Mucosa of descending colon (tissue), 3 donors: ENCODE results near the gene DACH1. TPM values are rescaled to one million over a fixed set of nuclear protein-coding genes. Genes with fewer than 3 reads are reported as not detected.

Experiments
- ATAC-seq: fragments of 200-7000 bp; cut with Tn5 transposase; one replicate; pipeline ENCODE4 v1.9.1; 2020; ENCODE audit warnings: mild to moderate bottlenecking, moderate library complexity
- DNase-seq, 3 donors: peaks; one replicate each; pipeline ENCODE4 v3.0.0-alpha.2; 2020
- H3K36me3 ChIP-seq: fragments of 200-600 bp; one replicate; pipeline ENCODE4 v1.8.0; 2021; ENCODE audit warnings: low read depth, mild to moderate bottlenecking
- H3K4me1 ChIP-seq: fragments of 200-600 bp; one replicate; pipeline ENCODE4 v1.8.0; 2021; ENCODE audit warnings: low read depth, mild to moderate bottlenecking
- H3K4me3 ChIP-seq: fragments of 200-600 bp; one replicate; pipeline ENCODE4 v1.8.0; 2021; ENCODE audit warnings: mild to moderate bottlenecking
- H3K9me3 ChIP-seq: fragments of 200-600 bp; one replicate; pipeline ENCODE4 v1.8.0; 2021; ENCODE audit warnings: mild to moderate bottlenecking
- intact Hi-C, 2 donors: fragments of 100-400 bp; cut with DNase I in 1 of 2; cut with micrococcal nuclease in 1 of 2; formaldehyde crosslinking; loops; one replicate each; pipeline versions ENCODE4 v1.11.0 to v1.11.1; 2022; cut with DNase I, micrococcal nuclease
- total RNA-seq, 3 donors: library from RNA; stranded (reverse); fragmentation: NEBNext Ultra II Directional in 2 of 3; extraction: Animal tissue kit (Norgen Biotek cat#: 25700) in 2 of 3; gene quantifications; one replicate each; pipeline versions ENCODE4 v1.2.1 to v1.2.4, GENCODE V29; 2021 to 2023
- TF ChIP-seq, protein P1 (sequence below): fragments of 200-600 bp; IDR thresholded peaks from one replicate; pipeline ENCODE4 v1.8.0; 2022; ENCODE audit warnings: antibody characterized with exemption, mild to moderate bottlenecking
- donor health status: DM: no; HTN: no; CAD: no; lungs with moderate emphysema.
- donor health status: DM: no; HTN: no; CAD: no.
- donor health status: DM: no; HTN: yes; CAD: no.

The DACH1 gene
- total RNA-seq, 3 donors from 2014 or later, result 3.2 to 6.5 (median 6.4) TPM

DNA sequence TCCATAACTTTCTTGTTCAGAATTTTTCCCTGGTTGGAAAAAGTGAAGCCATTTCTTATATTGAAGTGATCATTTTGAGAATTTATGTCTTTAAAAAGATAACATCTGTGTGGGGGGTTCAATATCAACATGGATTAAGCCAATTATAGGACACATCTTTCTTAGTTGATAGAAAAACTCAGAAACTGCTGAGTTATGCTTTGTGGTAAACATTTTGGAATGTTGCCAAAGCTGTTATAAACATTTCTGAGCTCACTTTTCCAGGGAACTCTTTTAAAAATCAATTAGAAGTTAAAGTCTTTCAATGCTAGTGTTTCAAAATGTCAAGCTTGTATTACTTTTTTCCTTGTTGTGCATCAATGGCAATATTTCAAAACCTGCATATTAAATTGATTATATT is 248.8 kb downstream of the DACH1 start:
- H3K36me3 ChIP-seq, result no peaks in the 10 kb centered on the region
- intact Hi-C loops, result no loop called here
- TF ChIP-seq, protein P1, sequence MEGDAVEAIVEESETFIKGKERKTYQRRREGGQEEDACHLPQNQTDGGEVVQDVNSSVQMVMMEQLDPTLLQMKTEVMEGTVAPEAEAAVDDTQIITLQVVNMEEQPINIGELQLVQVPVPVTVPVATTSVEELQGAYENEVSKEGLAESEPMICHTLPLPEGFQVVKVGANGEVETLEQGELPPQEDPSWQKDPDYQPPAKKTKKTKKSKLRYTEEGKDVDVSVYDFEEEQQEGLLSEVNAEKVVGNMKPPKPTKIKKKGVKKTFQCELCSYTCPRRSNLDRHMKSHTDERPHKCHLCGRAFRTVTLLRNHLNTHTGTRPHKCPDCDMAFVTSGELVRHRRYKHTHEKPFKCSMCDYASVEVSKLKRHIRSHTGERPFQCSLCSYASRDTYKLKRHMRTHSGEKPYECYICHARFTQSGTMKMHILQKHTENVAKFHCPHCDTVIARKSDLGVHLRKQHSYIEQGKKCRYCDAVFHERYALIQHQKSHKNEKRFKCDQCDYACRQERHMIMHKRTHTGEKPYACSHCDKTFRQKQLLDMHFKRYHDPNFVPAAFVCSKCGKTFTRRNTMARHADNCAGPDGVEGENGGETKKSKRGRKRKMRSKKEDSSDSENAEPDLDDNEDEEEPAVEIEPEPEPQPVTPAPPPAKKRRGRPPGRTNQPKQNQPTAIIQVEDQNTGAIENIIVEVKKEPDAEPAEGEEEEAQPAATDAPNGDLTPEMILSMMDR, result no peak

DNA sequence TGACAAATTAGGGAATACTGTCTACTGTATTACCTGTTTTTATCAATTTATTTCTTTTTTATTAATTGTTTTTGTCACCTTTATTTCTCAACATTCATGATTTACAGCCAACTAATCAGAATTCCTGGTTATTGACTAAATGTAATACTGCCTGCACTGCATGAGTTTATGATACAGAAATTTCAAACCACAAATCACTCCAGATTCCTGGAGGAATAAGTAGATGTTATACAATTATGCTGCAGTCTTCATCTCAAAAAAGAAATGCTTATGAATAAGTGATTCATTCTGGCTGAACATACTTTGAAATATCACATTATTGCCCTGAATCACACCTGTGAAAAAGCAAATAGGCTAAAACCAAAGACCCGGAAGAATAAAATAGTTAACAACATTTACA is 249.7 kb downstream of the DACH1 start:
- Histone ChIP-seq H3K4me1 (no peaks in the 10 kb centered on the region), H3K4me3 (no peak overlapping the region), H3K36me3 (no peaks in the 10 kb centered on the region), H3K9me3 (no peaks in the 10 kb centered on the region)
- TF ChIP-seq, protein P1, result no peak
- no peak for DNase-seq
- ATAC-seq, result peak; percentile 11
- intact Hi-C loops, result no loop called here

More for the DNA sequence above, 248.8 kb downstream of the DACH1 start:
- DNase-seq (no peak), ATAC-seq (no peak)
- H3K4me1 ChIP-seq, result no peaks in the 10 kb centered on the region
- no peaks in the 10 kb centered on the region for H3K9me3 ChIP-seq
- H3K4me3 ChIP-seq, result no peak overlapping the region

DNA sequence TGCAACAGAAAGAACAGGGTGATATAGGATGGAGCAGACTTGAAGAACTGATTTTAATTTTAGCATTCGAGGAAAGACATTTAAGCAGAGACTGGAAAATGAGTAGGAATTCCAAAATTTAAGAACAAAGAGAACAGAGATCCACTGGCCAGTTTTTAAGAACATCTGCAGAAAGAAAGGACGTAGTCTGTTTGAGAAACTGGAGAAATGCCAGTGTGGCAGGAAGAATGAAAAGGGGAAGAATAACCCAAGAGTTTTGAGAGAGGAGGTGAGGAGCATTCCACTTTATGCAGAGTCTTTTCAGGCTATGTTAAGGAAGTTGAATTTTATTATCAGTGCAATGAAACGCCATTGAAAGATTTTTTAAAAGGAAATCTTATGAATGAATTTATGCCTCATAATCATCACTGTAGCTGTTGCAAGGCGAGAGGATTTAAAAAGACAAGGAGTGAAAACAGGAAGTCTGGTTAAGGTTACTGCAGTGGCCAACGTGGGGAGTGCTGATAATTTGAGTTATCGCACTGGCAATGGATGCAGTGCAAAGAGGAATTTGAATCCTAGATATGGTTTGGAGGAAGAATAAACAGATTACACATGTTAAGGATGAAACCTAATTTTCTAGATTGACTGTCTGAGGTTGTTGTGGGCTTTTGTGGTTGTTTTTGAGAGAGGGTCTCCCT is 253.8 kb downstream of the DACH1 start:
- intact Hi-C loops, result no loop called here
- no peaks in the 10 kb centered on the region for H3K4me1 ChIP-seq
- no peak overlapping the region for H3K4me3 ChIP-seq
- TF ChIP-seq, protein P1, result no peak
- no peaks in the 10 kb centered on the region for H3K9me3 ChIP-seq
- no peak for DNase-seq
- no peak for ATAC-seq
- no peaks in the 10 kb centered on the region for H3K36me3 ChIP-seq

DNA sequence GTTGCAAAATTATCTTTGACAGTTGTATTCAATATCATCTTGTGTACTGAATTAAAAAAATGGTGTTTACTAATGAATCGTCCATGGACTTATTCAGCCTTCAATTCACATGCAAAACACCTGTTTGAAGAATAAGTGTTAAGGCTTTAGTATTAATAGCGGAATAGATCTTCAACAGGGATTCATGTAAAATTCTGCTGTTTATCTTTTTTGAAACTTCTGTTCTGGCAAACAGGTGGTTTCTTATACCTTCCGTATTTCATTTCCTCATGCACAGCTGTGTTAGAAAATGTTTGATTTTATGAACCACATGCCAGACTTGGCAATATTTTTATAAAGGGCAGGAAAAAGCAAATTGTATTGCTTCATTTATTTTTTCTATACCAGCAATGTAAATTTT is 255.7 kb downstream of the DACH1 start:
- no peak overlapping the region for H3K4me3 ChIP-seq
- TF ChIP-seq, protein P1, result no peak
- no peak for DNase-seq
- ATAC-seq, result no peak
- no peaks in the 10 kb centered on the region for H3K9me3 ChIP-seq
- intact Hi-C loops, result no loop called here
- no peaks in the 10 kb centered on the region for H3K4me1 ChIP-seq
- no peaks in the 10 kb centered on the region for H3K36me3 ChIP-seq

DNA sequence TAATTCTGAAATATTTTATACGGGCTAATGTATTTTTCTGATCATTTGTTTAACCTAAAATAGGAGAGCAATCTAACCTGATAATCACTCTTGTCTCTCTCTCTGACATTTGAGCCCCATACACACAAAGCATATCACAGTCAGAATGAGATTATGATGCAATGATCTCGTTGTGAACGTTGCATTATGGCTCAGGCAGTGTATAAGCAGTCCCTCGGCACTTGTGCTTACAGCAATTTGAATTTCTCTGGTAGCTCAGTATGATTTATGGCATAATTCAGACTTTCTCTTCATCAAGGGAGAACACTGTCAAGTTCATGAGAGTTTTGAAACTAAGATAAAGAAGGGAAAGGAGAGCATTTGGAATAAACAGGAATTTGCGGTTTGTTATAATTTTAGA is 256.1 kb downstream of the DACH1 start:
- Histone ChIP-seq H3K4me3 (no peak overlapping the region), H3K36me3 (no peaks in the 10 kb centered on the region), H3K9me3 (no peaks in the 10 kb centered on the region), H3K4me1 (no peaks in the 10 kb centered on the region)
- DNase-seq (no peak), ATAC-seq (peak; percentile 31)
- TF ChIP-seq, protein P1, result no peak
- intact Hi-C loops, result no loop called here

DNA sequence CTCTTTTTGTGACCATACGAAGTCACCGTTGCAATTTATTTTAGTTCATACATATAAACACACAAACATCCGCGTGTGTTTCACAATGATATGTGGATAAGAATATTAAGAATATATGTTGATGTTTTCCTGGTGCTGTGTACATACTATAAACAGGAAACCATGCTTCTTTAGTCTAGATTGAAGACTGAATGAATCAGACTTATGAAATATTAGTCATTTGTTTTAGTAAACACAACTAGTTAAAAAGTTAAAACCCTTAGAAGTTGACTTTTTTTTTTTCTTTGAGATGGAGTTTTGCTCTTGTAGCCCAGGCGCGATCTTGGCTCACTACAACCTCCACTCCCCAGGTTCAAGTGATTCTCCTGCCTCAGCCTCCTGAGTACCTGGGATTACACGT is 257.7 kb downstream of the DACH1 start:
- TF ChIP-seq, protein P1, result no peak
- DNase-seq (no peak), ATAC-seq (no peak)
- intact Hi-C loops, result no loop called here
- Histone ChIP-seq H3K36me3 (no peaks in the 10 kb centered on the region), H3K4me3 (no peak overlapping the region), H3K4me1 (no peaks in the 10 kb centered on the region), H3K9me3 (no peaks in the 10 kb centered on the region)
